ENCODE results near the gene MSLN. TPM values are rescaled to one million over a fixed set of nuclear protein-coding genes. Genes with fewer than 3 reads are reported as not detected.

MSLN gene
- total and polyA plus RNA-seq, 2 donors, result 0.61 to 2.6 TPM

DNA sequence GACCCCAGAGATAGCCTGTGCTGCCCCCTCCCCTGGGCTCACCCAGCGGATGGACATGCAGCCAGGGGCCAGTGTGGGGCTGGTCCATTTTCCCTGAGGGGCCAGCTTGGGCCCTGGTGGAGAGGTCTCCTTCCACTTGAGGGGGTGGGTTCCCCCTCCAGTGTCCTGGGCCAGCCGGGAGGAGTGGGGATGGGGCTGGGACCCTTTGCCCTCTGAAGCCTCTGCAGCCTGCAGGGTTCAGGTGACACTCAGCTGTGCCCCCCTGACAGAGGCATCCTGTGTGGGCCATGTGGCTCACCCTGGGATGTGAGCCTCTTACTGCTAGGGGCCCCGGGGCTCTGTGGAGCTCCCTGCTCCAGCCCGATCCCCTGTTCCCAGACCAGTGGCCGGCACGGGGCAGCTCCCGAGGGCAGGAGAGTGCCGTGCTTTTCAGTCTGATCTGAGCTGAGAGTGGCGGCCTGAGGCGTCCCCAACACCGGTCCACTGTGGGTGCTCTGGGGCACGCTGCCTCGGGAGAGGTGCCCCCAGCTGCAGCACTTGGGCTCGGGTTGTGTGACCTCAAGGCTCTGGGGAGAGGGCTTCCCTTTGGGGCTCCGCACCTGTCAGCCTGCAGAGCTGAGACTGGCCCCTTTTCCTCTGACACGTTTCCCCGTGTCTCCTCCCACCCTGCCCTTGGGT lies 40.4 kb downstream of the MSLN start:
- Histone ChIP-seq H3K4me1 (ENCODE audit: control insufficient read depth in 2 of 2, insufficient read depth in 2 of 2, low read length in 2 of 2) (peaks cover 29 to 52% of the 10 kb centered on the region in 2 donors), H3K27ac (ENCODE audit: low read depth in 1 of 2, low read length in 1 of 2) (peak overlapping the region in 1 of 2 donors; percentile 43), H3K4me3 (ENCODE audit: low read length in 2 of 2) (no peak overlapping the region), H3K36me3 (ENCODE audit: control insufficient read depth in 2 of 2, insufficient read depth in 2 of 2, low read length in 1 of 2) (peaks cover 5 to 20% of the 10 kb centered on the region in 2 donors), H3K27me3 (ENCODE audit: control insufficient read depth in 2 of 2, insufficient read depth in 1 of 2, low read length in 1 of 2) (peaks cover 28 to 53% of the 10 kb centered on the region in 2 donors), H3K9me3 (ENCODE audit: control insufficient read depth in 2 of 2, insufficient read depth in 1 of 2, low read length in 1 of 2) (peaks cover 3 to 9% of the 10 kb centered on the region in 2 donors)
- 18% methylated on average over 17 of the region's 17 CpGs for WGBS
- DNase-seq (ENCODE audit: low read depth in 6 of 9, low spot score in 9 of 9), result peak in 2 of 9 donors; percentile 35 to 58

- peaks cover 2 to 16% of the 10 kb centered on the region in 2 donors for H3K36me3 ChIP-seq (ENCODE audit: control insufficient read depth in 2 of 2, insufficient read depth in 2 of 2, low read length in 1 of 2)
- H3K27ac ChIP-seq (ENCODE audit: low read depth in 1 of 2, low read length in 1 of 2), result peak overlapping the region in 1 of 2 donors; percentile 94
- no peak for DNase-seq (ENCODE audit: low read depth in 6 of 9, low spot score in 9 of 9)
- H3K4me3 ChIP-seq (ENCODE audit: low read length in 2 of 2), result no peak overlapping the region
- H3K4me1 ChIP-seq (ENCODE audit: control insufficient read depth in 2 of 2, insufficient read depth in 2 of 2, low read length in 2 of 2), result peaks cover 29 to 60% of the 10 kb centered on the region in 2 donors
- WGBS, result 71% methylated on average over 22 of the region's 22 CpGs
- H3K9me3 ChIP-seq (ENCODE audit: control insufficient read depth in 2 of 2, insufficient read depth in 1 of 2, low read length in 1 of 2), result peaks cover 3 to 9% of the 10 kb centered on the region in 2 donors
- H3K27me3 ChIP-seq (ENCODE audit: control insufficient read depth in 2 of 2, insufficient read depth in 1 of 2, low read length in 1 of 2), result peaks cover 28 to 53% of the 10 kb centered on the region in 2 donors
Observed at GRCh38 chr16:801584-802363, 41.2 kb downstream of the MSLN start.

DNA sequence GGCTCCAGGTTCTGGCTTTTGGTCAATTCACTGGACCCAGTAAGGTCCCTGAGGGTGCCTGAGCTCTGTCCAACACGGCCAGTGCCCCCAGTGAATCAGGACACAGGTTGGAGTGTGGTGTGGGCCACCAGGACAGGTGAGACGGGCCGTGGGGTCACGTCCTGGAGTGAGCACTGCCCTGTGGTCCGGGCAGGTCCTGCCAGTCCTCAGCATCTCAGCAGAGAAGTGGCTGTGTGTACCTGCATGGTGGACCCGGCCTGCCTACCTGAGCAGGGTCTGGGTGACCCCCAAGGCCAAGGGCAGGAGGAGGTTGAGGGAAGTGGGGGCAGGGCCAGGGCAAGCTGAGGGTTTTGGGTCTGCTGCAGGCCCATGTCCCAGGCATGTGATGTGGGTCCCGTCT lies 41.9 kb downstream of the MSLN start:
- WGBS, result 85% methylated on average over 7 of the region's 7 CpGs
- H3K36me3 ChIP-seq (ENCODE audit: control insufficient read depth in 2 of 2, insufficient read depth in 2 of 2, low read length in 1 of 2), result peaks cover 0 to 9% of the 10 kb centered on the region in 2 donors
- H3K9me3 ChIP-seq (ENCODE audit: control insufficient read depth in 2 of 2, insufficient read depth in 1 of 2, low read length in 1 of 2), result peaks cover 3 to 13% of the 10 kb centered on the region in 2 donors
- no peak overlapping the region for H3K4me3 ChIP-seq (ENCODE audit: low read length in 2 of 2)
- H3K27ac ChIP-seq (ENCODE audit: low read depth in 1 of 2, low read length in 1 of 2), result peak overlapping the region in 1 of 2 donors; percentile 94
- H3K4me1 ChIP-seq (ENCODE audit: control insufficient read depth in 2 of 2, insufficient read depth in 2 of 2, low read length in 2 of 2), result peaks cover 29 to 61% of the 10 kb centered on the region in 2 donors
- no peak for DNase-seq (ENCODE audit: low read depth in 6 of 9, low spot score in 9 of 9)
- H3K27me3 ChIP-seq (ENCODE audit: control insufficient read depth in 2 of 2, insufficient read depth in 1 of 2, low read length in 1 of 2), result peaks cover 28 to 53% of the 10 kb centered on the region in 2 donors

DNA sequence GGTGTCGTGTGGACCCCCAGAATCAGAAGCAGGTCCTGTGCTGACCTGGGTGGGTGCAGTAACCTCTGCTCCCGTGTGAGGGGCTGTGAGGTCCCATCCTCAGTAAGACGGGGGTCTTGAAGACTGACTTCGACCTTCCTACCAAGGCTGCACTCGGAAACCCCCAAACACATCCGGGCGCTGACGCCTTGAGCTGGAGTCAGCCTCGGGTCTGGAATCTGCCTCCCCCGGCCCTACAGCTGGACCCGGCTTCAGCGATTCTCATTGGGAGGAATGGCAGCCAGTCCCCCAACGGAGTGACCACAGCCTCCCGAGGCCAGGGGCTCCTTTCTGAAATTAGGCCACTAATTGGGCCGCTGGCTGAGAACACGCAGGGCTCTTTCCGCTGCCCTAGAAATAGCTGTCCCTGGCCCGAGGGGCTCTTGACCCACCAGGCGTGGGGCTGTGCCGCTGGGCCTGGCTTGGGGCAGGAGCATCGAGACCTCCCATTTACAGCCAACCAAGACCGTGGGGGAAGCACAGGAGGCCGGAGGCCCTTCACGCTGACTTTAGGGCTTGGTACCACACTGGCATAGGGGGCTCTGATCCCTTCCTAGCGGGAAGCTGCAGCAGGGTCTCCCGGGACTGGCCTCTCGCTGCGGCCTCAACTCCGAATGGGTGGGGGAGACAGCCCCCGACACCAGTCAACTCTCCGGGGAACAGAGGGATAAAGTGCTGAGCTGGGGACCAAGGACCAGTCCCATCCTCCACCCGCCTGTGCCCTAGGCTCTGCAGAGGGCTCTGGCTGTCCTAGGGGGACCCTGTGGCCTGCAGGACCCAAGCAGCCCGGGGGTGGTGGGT lies 42.6 kb downstream of the MSLN start:
- H3K4me1 ChIP-seq (ENCODE audit: control insufficient read depth in 2 of 2, insufficient read depth in 2 of 2, low read length in 2 of 2), result peaks cover 29 to 65% of the 10 kb centered on the region in 2 donors
- WGBS, result 86% methylated on average over 33 of the region's 33 CpGs
- DNase-seq (ENCODE audit: low read depth in 6 of 9, low spot score in 9 of 9), result no peak
- peaks cover 28 to 53% of the 10 kb centered on the region in 2 donors for H3K27me3 ChIP-seq (ENCODE audit: control insufficient read depth in 2 of 2, insufficient read depth in 1 of 2, low read length in 1 of 2)
- peaks cover 0 to 13% of the 10 kb centered on the region in 2 donors for H3K9me3 ChIP-seq (ENCODE audit: control insufficient read depth in 2 of 2, insufficient read depth in 1 of 2, low read length in 1 of 2)
- H3K4me3 ChIP-seq (ENCODE audit: low read length in 2 of 2), result no peak overlapping the region
- peak overlapping the region; percentile 84 to 94 for H3K27ac ChIP-seq (ENCODE audit: low read depth in 1 of 2, low read length in 1 of 2)
- peaks cover 0 to 3% of the 10 kb centered on the region in 2 donors for H3K36me3 ChIP-seq (ENCODE audit: control insufficient read depth in 2 of 2, insufficient read depth in 2 of 2, low read length in 1 of 2)

GRCh38 chr16:803754-804080 lies 43.2 kb downstream of the MSLN start:
- 47% methylated on average over 8 of the region's 8 CpGs for WGBS
- H3K27me3 ChIP-seq (ENCODE audit: control insufficient read depth in 2 of 2, insufficient read depth in 1 of 2, low read length in 1 of 2), result peaks cover 28 to 50% of the 10 kb centered on the region in 2 donors
- no peak overlapping the region for H3K4me3 ChIP-seq (ENCODE audit: low read length in 2 of 2)
- H3K4me1 ChIP-seq (ENCODE audit: control insufficient read depth in 2 of 2, insufficient read depth in 2 of 2, low read length in 2 of 2), result peaks cover 33 to 68% of the 10 kb centered on the region in 2 donors
- peak overlapping the region; percentile 84 to 94 for H3K27ac ChIP-seq (ENCODE audit: low read depth in 1 of 2, low read length in 1 of 2)
- H3K36me3 ChIP-seq (ENCODE audit: control insufficient read depth in 2 of 2, insufficient read depth in 2 of 2, low read length in 1 of 2), result peaks cover 0 to 3% of the 10 kb centered on the region in 2 donors
- peak in 2 of 9 donors; percentile 43 to 67 for DNase-seq (ENCODE audit: low read depth in 6 of 9, low spot score in 9 of 9)
- H3K9me3 ChIP-seq (ENCODE audit: control insufficient read depth in 2 of 2, insufficient read depth in 1 of 2, low read length in 1 of 2), result peaks cover 0 to 13% of the 10 kb centered on the region in 2 donors

GRCh38 chr16:804193-805048 lies 43.9 kb downstream of the MSLN start:
- 80% methylated on average over 33 of the region's 33 CpGs for WGBS
- peaks cover 0 to 17% of the 10 kb centered on the region in 2 donors for H3K9me3 ChIP-seq (ENCODE audit: control insufficient read depth in 2 of 2, insufficient read depth in 1 of 2, low read length in 1 of 2)
- peak overlapping the region; percentile 46 to 94 for H3K27ac ChIP-seq (ENCODE audit: low read depth in 1 of 2, low read length in 1 of 2)
- H3K36me3 ChIP-seq (ENCODE audit: control insufficient read depth in 2 of 2, insufficient read depth in 2 of 2, low read length in 1 of 2), result no peaks in the 10 kb centered on the region
- H3K4me3 ChIP-seq (ENCODE audit: low read length in 2 of 2), result no peak overlapping the region
- DNase-seq (ENCODE audit: low read depth in 6 of 9, low spot score in 9 of 9), result no peak
- H3K27me3 ChIP-seq (ENCODE audit: control insufficient read depth in 2 of 2, insufficient read depth in 1 of 2, low read length in 1 of 2), result peaks cover 22 to 50% of the 10 kb centered on the region in 2 donors
- H3K4me1 ChIP-seq (ENCODE audit: control insufficient read depth in 2 of 2, insufficient read depth in 2 of 2, low read length in 2 of 2), result peaks cover 33 to 68% of the 10 kb centered on the region in 2 donors

DNA sequence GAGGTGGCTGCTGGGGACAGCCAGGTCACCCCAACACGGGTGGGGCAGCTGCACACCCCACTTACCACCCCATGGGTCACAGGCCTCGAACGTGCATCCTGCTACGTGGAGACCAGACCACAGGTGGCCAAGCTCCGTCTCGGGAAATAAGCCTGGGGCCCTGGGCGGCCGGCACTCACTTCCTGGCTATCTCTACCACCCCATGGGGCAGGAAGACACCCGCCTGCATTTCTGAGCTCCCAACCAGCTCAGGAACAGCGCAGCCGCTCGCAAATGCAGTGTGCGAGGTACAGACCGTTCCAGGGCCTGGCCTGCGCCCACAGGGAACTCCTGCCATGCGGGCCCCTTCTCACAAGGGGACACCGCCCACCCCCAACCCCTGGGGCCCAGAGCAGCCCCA lies 44.9 kb downstream of the MSLN start:
- Histone ChIP-seq H3K36me3 (ENCODE audit: control insufficient read depth in 2 of 2, insufficient read depth in 2 of 2, low read length in 1 of 2) (no peaks in the 10 kb centered on the region), H3K27ac (ENCODE audit: low read depth in 1 of 2, low read length in 1 of 2) (no peak overlapping the region), H3K4me3 (ENCODE audit: low read length in 2 of 2) (no peak overlapping the region), H3K9me3 (ENCODE audit: control insufficient read depth in 2 of 2, insufficient read depth in 1 of 2, low read length in 1 of 2) (peaks cover 2 to 19% of the 10 kb centered on the region in 2 donors), H3K4me1 (ENCODE audit: control insufficient read depth in 2 of 2, insufficient read depth in 2 of 2, low read length in 2 of 2) (peaks cover 28 to 68% of the 10 kb centered on the region in 2 donors), H3K27me3 (ENCODE audit: control insufficient read depth in 2 of 2, insufficient read depth in 1 of 2, low read length in 1 of 2) (peaks cover 12 to 47% of the 10 kb centered on the region in 2 donors)
- no peak for DNase-seq (ENCODE audit: low read depth in 6 of 9, low spot score in 9 of 9)
- WGBS, result 90% methylated on average over 17 of the region's 17 CpGs
